Right renal cortex interstitium (tissue), 3 donors: Measurements from ENCODE around the gene ARHGEF17. TPM values are rescaled to one million over a fixed set of nuclear protein-coding genes. Genes with fewer than 3 reads are reported as not detected.

Experiments
- DNase-seq, 3 donors: peaks; one replicate each; pipeline ENCODE4 v3.0.0-alpha.2; 2013; ENCODE audit warnings: low read depth in 3 of 3, low spot score in 2 of 3
- polyA plus RNA-seq, 3 donors: library from polyadenylated mRNA; unstranded; fragments of 120-200 nt; gene quantifications; one replicate each; pipeline ENCODE4 v1.2.1, GENCODE V29; 2013; ENCODE audit not compliant: insufficient read length in 3 of 3

Gene ARHGEF17
- polyA plus RNA-seq, 3 donors = 70.2 to 73.5 (median 71.0) TPM

GRCh38 chr11:73310661-73311393, 2.8 kb downstream of the ARHGEF17 start:
- DNase-seq = no peak

DNA sequence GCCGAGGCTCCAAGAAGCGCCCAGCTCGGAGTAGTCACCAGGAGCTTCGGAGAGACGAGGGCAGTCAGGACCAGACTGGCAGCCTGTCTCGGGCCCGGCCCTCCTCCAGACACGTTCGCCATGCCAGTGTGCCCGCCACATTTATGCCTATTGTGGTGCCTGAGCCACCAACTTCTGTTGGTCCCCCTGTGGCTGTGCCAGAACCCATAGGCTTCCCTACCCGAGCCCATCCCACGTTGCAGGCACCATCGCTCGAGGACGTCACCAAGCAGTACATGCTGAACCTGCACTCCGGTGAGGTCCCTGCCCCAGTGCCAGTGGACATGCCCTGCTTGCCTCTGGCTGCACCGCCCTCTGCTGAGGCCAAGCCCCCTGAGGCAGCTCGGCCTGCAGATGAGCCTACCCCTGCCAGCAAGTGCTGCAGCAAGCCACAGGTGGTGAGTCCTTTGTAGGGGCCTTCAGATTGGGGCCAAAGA, 3.4 kb downstream of the ARHGEF17 start:
- no peak for DNase-seq

DNA sequence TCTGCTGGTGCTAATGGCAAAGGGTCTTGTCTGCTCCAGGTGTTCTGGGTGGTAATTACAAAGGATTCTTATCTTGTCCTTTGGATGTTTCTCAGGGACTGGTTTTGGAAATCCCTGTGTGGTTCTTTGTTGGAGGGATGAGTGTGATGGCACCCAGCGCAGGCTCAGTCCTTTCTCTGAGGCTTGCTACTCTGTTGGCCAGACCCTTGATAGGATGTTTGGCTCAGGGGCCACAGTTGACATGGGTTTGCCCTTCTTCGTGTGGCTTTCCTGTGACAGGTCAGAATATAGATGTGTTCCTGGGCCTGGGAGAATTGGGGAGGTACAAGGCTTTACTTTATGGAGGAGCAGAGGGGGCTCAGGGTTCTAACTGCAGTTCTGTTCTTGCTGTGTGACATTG, 4.0 kb downstream of the ARHGEF17 start:
- DNase-seq = no peak

- DNase-seq = no peak
Measured at GRCh38 chr11:73312851-73313327, 4.8 kb downstream of the ARHGEF17 start.

GRCh38 chr11:73313652-73314051, 5.6 kb downstream of the ARHGEF17 start:
- no peak for DNase-seq

DNA sequence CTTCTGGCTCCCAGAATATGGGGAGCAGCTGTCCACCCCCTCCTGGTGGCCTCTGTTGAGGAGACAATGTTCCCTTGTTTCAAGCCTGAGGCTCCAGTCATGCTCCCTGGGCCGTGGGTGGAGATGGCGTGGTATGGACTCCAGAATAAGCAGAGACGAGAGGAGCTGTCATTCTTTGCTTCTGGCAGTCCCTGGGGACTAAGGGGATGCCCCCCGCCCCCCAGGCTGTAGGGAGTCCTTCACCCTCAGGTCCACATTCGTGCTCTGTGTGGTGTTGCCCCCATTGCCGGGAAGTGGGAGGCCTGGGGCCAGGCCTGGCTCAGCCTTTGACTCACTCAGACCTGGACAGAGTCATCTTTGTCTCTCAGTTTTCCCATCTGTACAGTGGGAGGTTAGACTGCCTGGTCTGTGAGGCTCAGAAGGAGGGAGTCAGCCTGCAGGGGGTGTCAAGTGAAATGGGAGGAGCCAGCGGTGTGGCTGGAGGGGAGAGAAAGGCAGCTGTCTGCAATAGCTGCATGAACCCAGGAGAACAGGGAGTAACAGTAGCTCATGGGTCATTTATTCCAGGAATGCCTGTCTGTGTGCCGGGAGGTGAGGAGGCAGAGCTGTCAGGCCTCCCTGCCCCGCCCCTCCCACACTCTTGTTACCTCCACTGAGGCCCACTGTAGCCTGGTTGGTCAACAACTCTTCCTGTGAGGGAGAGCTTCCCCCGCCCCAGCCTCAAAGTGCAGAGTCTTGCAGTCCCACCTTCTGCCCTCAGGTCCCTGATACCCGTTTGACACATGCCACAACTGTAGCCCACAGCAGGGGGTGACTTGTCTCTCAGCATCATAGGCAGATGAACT, 6.3 kb downstream of the ARHGEF17 start:
- no peak for DNase-seq

- no peak for DNase-seq
Measured at GRCh38 chr11:73315293-73316020, 7.4 kb downstream of the ARHGEF17 start.

- no peak for DNase-seq
Measured at GRCh38 chr11:73316422-73316821, 8.3 kb downstream of the ARHGEF17 start.

DNA sequence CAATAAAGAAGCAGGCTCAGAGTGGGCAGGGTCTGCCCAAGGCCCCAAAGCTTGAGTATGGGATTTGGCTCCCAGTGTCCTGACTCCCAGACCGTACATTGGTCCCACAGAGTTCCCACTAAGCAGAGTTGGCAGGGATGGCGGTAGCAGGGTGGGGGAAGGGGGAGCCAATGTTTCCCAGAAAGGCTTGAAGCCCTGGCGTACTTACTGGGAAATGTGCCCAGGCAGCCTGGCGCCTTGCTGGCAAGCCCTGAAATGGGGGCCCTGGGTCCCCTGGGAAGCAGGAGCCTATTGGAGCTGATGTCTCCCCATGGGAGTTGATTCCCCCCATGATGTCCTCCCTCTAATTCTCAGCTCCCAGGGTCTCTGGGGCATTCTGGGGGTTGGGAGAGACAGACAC, 9.3 kb downstream of the ARHGEF17 start:
- DNase-seq = no peak

- no peak for DNase-seq
Measured at GRCh38 chr11:73317803-73318202, 9.7 kb downstream of the ARHGEF17 start.

DNA sequence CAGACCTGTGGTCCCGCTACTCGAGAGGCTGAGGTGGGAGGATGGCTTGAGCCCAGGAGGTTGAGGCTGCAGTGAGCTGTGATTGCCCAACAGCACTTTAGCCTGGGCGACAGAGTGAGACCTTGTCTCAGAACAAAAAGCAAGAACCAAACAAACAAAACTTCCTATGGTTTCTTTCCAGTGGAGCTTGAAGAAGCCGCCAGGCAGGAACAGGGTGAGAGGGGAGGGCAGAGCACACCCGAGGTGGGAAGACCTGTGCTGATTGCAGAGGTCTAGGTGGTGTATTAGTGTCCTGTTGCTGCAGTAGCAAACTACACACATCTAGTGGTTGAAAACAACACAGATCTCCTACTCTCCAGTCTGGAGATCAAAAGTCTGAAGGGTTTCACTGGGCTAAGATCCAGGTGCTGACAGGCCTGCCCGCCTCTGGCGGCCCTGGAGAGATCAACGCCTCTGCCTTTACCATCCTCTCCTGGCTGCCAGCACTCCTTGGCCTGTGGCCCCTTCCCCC, 10.5 kb downstream of the ARHGEF17 start:
- no peak for DNase-seq

DNA sequence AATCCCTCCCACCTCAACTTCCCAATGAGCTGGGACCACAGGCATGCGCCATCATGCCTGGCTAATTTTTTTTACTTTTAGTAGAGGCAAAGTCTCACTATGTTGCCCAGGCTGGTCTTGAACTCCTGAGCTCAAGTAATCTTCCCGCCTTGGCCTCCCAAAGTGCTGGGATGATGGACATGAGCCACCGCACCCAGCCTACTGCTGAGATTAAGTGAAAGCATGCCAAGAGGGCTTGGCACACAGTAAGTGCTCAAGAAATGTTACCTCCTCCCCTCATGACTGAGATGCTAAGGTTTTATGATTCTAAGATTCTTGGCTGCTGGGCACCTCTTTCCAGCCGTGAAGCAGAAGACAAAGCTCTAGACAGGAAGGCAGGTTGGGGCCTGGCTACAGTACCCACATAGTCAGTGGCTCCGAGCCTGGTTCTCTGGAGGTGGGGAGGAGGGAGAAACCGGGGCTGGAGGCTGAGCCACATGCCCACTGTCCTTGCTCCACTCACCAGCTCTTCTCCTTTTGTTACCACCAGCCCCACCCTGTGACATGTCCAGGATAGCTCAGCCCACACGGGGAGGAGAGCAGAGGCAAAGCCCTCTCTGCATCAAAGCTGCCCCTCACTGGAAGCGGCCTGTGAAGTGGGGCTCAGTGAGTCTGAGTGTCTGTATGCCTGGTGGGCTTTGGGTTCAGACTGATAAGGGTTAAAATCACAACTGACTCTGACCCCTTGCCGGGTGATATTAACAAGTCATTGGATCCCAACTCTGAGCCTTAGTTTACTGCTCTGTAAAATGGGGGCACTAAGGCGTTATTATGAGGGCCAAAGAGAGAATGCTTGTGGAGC, 12.9 kb downstream of the ARHGEF17 start:
- DNase-seq = no peak

DNA sequence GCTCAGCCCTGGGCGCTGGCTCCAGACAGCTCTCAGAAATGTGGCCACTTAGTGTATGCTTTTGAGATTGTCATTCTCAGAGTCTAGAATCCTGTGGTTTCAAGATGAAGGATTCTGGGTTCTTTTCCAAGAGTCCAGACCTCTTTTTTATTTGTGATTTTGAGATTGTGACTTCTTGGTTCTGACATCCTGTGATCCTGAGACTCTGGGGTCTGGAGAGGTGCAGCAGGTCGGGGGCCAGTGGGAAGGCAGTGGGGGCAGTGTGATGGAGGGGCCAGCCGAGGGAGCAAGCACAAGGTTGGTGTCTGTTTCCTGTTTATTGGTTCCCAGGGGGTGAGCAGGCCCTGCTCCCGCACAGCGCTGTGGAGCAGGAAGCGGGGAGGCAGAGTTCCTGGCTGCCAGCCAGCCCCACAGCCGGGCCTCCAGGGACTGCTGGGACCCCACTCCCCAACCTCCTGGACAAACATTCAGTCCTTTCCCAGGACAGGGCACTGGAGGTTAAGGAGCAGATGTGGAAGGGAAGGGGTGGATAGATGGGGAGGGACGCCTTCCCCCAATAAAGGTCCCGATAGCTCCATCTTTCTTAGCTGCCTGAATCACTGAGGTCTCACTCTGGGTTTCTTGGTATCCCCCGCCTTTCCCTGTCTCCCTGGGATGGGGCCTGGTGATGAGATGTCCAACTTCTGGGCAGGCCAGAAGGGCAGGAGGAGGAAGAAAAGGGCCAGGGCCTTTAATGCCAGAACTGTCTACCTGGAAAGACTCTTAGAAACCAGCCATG, 13.7 kb downstream of the ARHGEF17 start:
- DNase-seq = no peak

- no peak for DNase-seq
Measured at GRCh38 chr11:73322382-73323306, 14.6 kb downstream of the ARHGEF17 start.

DNA sequence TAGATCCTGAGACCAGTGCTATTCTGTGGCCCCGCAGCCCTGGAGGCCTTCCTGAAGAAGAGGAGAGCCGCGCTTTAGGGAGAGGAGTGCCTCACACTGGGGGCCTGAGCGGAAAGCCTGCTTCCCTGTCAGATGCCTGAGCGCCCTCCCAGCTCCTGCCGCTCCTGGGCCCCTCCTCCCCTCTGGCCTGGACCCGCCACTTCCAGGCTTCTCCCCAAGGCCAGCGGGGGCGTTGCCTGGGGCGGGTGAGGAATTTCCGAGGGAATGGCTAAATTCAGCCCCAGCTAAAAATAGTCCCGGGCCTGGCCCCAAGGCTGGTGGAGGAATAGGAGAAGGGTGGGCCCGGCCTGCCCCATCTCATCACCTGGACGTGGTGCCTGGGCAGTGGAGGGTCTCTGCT, 15.4 kb downstream of the ARHGEF17 start:
- DNase-seq = no peak

DNA sequence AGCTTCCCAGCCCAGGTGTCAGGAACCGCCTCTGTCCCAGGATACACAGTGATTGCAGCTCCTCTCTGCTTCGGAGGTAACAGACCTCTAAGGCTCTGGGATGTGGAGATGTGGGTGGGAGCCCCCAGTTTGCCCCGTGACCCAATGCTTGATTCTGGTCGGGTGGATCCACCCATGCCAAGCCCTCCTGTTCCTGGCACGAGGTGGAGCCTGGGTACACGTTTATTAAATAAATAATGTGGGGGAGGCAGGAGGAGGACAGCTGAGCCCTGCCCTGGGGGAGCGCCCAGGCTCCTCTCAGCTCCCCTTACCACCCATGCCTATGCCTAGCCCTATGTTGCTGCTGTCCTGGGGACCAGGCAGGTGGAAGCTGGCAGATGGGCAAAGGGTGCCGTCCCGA, 16.0 kb downstream of the ARHGEF17 start:
- no peak for DNase-seq

DNA sequence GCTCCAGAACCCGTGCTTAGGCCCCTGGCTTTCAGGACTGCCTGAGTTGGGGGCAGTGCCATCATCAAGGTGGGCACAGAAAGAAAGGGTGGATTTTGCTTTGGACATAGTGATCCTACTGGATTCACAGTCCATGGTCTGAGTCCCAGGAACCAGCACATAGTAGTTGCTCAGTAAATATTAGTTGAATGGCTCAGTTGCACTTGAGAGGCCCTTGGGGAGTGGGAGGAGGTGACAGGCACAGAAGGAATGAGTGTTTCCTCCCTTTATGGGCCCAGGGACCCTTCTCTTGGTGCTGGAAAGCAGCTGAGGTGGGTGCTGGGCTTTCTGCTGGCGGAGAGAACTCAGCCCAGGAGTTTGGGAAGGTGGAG, 16.6 kb downstream of the ARHGEF17 start:
- DNase-seq = no peak
